NCI-H1092 treated with DMSO at 0.1 percent for 48 hours (cell line): ENCODE data around the gene ELOVL6.
"Not testable (repeated sequence)": the region's sequence is repeated elsewhere in the genome, so short reads cannot be mapped to it uniquely, and the experiment has no call there.

Source experiments
- DNase-seq: peaks from one replicate; lab custom pipeline; 2025; lab: John Stamatoyannopoulos, UW

Gene ELOVL6

DNA sequence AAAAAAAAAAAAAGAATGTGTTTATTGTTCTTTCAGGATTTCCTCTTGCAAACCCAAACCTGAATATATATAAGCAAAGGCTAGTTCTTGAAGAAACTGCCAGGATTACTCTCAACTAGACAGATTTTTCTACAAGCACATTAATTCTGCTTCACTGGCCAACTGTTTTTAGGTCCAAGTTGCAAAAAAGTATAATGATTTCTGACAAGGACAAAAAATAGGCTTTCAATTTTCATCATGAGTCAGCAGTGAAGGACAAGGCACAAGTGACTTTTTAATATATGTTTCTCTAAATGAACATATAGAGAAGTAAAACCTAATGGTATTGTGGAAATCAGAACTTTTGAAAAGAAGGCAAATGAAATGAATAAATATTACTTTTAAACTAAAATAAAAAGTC lies 73.7 kb downstream of the ELOVL6 start:
- DNase-seq = no peak

DNA sequence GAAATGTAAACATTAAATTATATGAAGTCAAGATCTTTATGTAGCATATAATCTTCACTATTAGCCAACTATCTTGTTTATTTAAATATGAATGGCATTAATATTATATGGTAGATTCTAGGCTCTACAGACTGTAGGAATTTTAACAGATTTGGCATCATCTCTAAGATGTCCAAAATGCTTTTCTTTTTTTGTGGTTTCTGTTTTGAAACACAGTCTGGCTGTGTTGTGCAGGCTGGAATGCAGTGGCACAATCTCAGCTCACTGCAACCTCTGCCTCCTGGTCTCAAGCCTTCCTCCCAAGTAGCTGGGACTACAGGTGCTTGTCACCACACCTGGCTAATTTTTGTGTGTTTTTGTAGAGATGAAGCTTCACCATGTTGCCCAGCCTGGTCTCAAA lies 76.2 kb downstream of the ELOVL6 start:
- DNase-seq = no peak

DNA sequence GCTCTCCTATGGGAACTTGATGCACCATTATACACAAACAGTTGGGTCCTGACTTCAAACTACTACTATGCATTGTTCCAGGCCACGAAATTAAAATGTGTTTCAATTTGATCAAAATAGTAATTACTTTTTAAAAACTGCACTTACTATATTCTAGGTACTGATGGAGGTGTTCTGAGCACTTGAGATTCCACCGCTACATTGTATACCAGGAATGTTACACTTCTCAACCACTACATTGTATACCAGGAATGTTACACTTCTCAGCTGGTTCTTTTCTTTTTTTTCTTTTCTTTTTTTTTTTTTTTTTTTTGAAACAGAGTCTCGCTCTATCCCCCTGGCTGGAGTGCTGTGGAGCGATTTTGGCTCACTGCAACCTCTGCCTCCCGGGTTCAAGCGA lies 77.9 kb downstream of the ELOVL6 start:
- DNase-seq = no peak

DNA sequence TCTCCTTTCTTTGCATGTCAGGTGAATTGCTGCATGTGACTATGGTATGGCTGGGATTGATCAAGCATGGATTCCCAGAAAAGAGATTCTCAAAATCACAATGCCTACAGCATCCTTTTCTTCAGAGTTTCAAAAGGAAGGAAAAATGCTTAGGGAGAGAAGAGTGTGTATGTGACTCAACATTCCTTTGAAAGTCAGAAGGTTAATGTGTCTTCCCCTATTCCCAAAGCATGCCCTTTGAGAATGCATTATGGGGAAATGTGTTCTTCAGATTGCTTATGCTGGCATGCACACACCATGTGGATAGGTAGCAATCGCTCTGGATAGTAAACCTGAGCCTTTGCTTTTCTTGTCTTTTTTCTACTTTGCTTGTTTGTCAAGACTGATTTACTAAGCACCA lies 78.5 kb downstream of the ELOVL6 start:
- DNase-seq = no peak

DNA sequence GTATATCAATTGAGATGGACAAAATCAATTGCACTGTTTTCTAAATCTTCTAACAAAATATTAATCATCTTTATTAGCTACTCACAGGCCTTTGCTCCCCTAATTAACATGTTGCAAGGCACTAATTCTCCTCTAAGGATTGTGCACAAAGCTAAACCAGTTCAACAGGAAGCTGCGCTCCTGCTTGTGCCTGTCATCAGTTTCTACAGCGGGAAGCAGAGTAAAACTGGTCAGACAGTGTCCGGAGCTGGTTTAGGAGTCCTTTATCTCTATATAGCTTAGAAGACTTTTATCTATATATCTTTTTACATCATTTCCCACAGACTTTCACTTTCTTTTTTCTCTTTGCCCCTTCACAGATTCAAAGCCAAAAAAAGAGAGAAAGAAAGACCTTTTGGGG lies 79.1 kb downstream of the ELOVL6 start:
- DNase-seq = no peak

DNA sequence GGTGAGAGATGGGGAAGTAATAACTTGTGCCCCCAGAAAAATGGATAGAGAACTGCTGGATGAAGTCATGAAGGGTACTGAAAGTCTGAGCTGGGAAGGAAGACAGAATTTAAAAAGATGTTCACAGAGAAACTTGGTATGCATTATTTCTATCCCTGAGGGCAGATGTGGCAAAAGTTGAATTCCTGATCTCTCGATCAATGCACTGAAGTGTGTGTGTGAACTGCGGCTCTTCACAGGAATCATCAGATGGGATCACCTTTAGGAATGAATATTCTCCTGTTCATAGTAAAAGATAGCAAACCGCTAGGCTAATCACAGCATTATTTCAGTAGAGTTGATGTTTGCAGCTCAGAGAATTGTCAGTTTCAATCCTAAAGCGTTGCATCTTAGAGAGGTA lies 86.4 kb downstream of the ELOVL6 start:
- DNase-seq = no peak

DNA sequence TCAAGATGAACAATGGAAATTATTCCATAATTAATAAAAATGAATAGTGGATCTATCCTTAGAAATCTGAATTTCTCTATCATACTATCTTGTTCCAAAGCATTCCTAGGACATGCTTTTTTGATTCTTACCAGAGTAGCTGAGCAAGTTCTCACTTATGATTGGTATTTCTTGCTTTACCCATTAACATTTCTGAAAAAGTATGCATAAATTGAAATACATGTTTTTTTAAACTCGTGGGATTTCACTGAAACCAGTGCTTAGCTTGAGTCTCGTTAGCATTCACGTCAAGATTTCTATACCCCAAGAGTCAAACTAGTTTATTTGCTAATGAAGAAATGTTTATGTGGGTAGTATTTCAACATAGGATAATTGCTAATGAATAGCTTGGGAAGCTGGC lies 89.0 kb downstream of the ELOVL6 start:
- no peak for DNase-seq

DNA sequence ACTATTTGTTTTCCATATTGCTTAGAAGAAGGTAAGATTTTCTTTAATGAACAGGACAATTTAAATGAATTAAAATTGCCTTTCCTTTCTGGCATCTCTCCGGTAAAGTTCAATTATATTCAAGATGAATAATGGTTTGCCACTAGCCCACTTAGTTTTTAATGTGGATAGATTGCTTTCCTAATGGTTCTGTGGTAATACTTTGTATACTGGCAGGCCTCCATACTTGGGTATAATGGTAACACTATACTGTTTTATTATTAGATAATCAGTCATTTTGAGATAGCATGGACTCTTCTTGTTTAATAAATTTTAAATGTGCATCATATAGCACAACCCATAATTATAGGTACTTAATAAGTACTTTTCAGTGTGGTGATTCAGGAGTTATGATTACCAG lies 89.5 kb downstream of the ELOVL6 start:
- DNase-seq = no peak

DNA sequence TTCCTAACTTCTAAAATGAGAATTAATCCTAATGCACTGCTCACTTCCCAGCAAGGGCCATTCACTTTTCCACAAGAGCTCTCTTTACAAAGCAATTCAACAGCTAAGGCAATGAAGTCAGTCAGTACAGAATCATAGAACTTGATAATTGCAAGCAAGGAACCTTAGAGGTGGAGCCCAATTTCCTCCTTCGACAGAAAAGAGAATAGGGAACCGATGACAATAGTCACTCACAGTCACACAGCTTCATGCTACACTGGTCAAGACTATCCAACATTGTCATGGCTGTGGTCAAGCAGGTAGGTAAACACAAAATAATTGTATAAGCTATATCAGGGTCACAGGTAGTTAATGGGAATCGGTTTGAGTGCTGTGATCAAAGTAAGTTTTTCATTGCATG lies 90.0 kb downstream of the ELOVL6 start:
- DNase-seq = no peak

DNA sequence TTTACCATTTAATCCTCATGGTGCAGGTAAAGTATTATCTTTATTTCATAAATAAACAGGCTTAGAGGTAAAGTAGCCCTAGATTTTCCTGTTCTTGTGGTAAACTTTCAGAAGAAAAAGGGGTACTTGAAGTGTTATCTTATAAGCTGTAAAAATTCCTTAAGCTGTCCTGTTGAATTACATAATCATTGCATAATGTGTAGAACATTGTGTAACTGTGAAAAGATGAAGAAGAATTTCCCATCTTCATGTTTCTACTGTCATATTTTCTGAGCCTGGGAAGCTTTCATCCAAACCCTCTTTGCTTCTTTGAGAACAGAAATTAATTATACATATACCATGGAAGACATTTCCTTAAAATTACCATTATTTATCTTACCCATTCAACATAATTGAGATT lies 90.5 kb downstream of the ELOVL6 start:
- no peak for DNase-seq

DNA sequence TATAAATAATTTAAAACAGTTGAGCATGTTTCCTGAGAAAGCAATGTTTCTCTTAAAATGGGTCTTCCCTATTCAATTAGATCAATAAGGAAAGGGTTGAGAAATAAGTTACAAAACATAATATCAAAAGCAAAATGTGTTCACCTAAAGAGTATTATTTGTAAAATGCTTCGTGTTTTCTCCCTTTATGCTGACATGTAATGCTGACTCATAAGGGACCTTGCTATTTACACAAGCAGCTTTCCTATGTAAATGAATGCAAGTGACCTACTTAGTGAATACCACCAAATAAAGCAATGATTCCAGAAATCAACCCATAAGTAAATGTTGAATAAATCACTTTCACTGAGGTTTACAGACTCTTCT lies 91.5 kb downstream of the ELOVL6 start:
- no peak for DNase-seq

DNA sequence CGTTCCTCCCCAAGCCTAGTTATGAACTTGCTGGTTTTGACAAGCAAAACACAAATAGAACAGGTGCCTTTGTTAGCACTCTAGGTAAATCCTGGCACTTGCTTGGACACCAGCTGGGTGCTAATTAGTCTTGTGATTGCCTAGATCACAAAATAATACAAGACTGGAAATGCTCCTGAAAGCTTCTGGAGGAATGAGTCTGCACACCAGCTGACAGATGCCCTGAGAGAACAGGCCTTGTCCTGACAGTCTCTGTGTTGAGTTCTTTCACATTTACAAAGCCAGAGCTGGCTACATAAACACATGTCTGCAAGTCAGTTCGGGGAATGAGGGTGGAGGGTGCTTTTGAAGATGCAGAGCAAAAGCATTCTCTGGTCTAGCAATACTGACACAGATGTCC lies 93.8 kb downstream of the ELOVL6 start:
- DNase-seq = no peak

DNA sequence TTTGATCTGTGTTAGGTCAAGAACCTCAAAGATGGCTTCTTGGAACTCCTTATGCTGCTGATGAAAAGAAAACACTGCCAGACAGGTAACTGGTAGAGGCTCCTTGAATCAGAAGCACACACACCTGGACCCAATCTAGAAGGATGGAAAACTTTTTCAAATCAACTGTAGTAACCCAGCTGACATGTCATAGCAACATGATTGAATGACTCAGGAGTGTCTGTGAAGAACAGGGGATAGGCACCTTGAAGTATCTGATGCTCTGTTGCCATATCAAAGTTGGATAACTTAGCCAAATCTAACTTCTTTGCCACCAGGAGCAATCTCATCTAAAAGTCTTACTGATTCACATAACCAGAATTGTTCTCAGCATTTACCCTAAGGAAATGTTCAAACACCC lies 98.8 kb downstream of the ELOVL6 start:
- DNase-seq = no peak

DNA sequence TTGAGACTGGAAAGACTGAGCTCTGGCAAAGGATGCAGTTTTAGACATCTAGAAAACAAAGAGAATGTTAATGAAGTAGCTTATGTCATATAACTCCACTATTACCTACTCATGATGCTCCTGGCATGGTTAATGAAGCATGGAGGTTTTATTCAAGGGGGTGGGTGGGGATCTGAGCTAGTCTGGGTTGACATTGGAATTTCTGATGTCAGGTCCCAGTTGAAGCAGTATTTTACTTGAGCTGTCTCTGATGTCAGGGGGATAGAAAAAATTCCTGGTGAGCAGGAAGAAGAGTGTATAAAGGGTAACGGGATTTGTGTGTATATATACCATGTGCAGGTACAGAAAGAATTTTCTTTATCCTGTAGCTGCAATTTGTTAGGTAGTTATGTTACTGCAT lies 102.0 kb downstream of the ELOVL6 start:
- DNase-seq = no peak

DNA sequence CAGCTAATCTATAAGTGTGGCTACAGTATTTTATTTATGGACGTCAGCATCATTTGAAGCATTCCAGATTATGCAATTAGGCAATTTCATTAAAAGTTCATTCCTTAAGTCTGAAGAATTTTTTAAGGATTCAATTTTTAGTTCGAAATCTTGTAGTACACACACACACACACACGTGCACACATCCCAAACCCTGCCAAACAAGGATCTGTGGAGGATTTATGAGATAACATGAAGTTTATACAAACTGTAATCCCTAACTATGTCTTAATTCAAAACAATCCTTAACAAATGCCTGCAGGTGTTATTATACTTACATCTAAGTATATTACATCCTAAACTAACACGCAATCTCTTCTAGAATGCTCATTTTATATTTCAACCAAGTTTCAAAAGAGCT lies 105.8 kb downstream of the ELOVL6 start:
- no peak for DNase-seq

DNA sequence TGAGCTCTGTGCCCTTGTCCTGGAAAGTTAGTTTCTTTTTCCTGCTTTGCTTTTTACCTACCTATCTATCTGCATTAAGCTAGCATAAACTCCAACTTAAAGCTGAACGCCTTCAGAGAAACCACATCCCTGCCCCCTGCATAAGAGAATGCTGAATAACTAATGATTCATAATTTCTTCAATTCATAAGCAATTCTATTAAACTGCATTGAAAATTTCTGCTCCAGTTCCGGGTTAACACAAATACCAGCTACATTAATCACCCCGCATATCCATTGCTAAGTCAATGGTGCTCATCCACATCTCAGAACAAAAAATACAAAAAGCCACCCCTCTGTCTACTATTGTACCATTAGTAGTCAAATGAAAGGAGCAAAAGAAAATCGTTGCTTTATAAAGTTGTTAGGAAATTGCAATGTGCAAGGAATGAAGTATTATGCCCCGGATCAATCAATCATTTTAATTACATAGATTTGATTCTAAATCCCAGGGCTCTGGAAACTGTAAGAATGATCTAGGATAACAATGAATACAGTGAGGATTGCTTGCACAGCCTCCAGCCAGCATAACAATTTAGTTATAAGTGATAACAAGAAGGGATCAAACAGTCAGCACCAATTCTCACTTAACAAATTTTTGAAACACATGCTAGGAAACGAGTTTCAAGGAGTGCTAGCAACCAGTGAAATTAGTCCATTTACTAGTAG lies 106.8 kb downstream of the ELOVL6 start:
- no peak for DNase-seq

DNA sequence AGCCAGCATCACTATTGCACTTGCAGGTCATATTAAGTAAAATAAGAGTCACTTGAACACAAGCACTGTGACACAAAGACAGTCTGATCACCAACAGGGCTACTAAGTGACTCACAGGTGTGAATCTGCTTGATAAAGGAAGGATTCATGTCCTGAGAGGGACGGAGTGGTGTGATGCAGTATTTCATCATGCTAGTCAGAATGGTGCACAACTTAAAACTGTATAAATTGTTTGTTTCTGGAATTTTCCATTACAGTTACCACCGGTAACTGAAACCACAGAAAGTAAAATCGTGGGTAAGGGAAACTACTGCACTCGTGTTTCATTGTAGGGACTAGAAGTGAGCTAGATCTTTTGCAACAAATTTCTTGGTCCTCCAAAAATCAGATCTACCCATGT lies 109.7 kb downstream of the ELOVL6 start:
- no peak for DNase-seq

DNA sequence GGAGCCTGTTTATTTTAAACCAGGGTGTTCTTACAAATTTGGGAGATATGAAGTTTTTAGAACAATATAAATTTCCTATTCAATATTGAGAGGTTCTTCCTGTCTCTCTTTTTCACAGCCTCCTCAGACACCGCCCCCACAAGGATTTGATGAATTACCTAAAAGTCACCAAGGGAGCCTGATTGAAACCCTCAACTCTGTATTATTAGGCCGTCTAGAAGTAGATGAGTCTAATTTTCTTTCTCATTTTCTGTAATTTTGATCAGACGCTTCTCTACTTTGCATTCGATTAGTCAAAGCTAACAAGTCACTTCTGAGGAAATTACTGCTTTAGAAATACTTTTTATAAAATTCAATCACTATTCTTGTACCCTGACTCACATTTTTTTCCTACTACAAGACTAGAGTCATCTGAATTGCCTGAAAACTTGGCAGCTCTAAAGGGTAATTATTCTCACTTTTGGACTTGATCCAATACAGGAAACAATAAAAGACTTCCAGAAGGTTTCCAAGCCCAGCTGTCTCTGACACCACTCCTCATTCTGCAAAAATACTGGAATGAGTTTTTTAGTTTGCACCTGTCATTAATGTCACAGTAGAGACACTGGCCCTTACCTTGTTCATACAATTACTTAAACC lies 111.2 kb downstream of the ELOVL6 start:
- DNase-seq = peak; percentile 68

DNA sequence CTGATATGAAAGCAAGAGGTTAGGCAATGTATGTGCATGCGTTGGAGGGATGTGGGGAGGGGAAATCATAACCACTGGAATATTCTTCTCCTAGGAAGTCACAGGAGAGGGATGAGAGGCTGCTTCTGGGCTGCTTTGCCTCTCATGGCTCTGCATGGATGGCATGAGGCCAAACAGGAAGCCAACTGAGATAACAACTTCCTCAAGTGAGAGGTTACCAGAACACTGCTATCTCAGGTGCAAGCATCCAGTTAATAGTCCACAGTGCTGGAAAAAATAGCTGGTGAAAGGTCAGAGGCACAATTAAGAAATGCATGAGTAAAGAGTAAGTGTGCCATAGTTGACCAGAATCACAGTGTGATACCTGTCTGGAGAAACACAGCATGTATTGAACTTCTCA lies 113.3 kb downstream of the ELOVL6 start:
- no peak for DNase-seq

DNA sequence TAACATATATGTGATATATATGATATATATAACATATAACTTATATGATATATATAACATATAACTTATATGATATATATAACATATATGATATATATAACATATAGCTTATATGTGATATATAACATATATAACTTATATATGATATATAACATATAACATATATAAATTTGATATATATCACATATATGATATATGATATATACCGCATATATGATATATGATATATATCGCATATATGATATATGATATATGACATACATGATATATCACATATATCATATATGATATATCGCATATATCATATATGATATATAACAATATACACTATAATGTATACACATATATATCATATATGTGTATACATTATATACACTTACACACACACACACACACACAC lies 114.3 kb downstream of the ELOVL6 start:
- DNase-seq = no peak

DNA sequence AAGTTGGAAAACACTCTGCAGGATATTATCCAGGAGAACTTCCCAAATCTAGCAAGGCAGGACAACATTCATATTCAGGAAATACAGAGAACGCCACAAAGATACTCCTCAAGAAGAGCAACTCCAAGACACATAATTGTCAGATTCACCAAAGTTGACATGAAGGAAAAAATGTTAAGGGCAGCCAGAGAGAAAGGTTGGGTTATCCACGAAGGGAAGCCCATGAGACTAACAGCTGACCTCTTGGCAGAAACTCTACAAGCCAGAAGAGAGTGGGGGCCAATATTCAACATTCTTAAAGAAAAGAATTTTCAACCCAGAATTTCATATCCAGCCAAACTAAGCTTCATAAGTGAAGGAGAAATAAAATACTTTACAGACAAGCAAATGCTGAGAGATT lies 120.3 kb downstream of the ELOVL6 start:
- DNase-seq = not testable (repeated sequence)

DNA sequence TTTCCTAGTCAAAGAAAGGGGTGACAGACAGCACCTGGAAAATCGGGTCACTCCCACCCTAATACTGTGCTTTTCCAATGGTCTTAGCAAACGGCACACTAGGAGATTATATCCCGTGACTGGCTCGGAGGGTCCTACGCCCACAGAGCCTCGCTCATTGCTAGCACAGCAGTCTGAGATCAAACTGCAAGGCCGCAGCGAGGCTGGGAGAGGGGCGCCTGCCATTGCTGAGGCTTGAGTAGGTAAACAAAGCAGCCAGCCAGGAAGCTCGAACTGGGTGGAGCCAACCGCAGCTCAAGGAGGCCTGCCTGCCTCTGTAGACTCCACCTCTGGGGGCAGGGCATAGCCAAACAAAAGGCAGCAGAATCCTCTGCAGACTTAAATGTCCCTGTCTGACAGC lies 121.6 kb downstream of the ELOVL6 start:
- DNase-seq = not testable (repeated sequence)

DNA sequence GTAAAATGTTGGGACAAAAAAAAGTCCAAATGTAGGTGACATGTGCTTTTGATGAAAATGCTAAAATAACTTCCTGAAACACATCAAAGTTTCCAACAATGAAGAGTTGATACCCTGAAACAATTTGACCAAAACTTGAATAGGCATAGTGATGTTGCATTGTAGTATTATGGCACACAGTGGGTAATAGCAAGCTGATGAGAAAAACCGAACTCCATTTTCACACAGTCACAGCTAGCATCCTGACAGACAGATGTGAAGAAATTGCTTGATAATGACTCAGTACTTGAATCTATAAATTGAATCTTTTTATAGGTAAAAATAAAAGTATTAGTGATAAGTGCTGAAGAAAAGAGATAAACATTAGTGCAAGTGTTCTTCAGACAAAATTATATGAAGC lies 122.5 kb downstream of the ELOVL6 start:
- DNase-seq = no peak

DNA sequence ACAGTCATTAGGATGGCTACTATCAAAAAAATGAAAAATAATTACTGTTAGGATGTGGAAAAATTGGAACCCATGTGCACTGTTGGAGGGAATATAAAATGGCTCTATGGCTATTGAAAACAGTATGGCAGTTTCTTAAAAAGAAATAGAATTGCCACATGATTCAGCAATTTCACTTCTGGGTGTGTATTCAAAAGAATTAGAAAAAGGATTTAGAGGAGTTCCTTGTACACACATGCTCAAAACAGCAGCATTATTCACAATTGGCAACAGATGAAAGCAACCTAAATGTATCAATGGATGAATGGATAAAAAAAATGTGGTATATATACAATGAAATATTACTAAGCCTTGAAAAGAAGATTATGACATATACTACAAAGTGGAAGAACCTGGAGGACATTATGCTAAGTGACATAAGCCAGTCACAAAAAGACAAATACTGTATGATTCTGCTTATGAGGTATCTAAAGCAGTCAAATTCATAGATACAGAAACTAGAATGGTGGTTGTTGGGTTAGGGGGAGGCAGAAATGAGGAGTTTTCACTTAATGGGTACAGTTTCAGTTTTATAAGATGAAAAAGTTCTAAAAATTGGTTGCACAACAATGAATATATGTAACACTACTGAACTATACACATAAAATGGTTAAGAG lies 123.2 kb downstream of the ELOVL6 start:
- no peak for DNase-seq
